ENCODE measurements around the gene RAB36. TPM values are rescaled to one million over a fixed set of nuclear protein-coding genes. Genes with fewer than 3 reads are reported as not detected.
A peak's percentile ranks its signal among the peaks of the same experiment; 100 is the strongest.

Gene RAB36
- total and polyA plus RNA-seq, 5 experiments from 2014 or later: 0.66 to 2.0 (median 1.1) TPM

DNA sequence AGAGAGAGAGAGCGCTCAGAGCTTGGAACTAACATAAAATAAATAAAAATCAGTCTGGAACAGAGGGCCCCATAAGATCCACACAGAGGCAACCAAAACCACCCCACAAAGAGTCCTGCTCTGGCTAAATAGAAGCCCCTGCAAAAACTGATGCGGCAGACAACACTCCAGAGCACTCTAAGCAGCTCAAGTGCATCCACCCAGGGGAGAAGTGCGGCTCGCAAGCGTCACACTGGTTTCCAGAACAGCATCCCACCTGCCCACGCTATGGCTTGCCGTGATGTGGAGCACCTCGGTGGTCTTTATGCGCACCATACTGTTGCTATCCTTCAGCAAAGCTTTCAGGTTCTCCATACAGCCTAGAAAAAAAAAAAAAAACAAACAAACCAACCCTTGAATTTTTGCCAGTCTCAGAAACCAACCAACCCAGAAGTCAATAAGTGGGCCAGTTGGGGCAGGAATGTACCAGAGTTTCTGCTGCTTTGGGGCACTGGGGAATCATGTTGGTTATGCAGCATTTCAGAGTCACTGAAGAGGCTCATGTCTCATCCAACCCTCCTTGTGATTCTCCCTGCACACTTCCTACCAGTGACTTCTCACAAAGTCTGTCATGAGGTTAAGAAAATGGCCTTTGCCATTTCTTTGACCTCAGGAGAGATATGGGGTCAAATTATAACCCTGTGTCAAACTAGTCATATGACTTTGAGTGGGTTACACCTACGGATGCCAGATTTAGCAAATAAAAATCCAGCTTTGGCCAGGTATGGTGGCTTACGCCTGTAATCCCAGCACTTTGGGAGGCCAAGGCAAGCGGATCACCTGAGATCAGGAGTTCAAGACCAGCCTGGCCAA, 6.5 kb upstream of the RAB36 start:
- Mint-ChIP-seq H3K4me3 (peak overlapping the region in 8 of 10 donors; percentile 64 to 85 (median 76)), H3K9me3 (no peaks in the 10 kb centered on the region), H3K36me3 (no peaks in the 10 kb centered on the region), H3K27me3 (no peaks in the 10 kb centered on the region), H3K4me1 (peaks cover 18 to 80% (median 59%) of the 10 kb centered on the region in 4 donors), H3K27ac (peak overlapping the region; percentile 93 to 98 (median 96))
- DNase-seq (no peak), ATAC-seq (no peak)
- POLR2A ChIA-PET: interaction anchor here (0.5 to 2.8 kb wide), 9 partner anchors 8 to 756 kb away, joined by 3 to 12 read pairs (median 3); no protein-coding TSS in a partner anchor

DNA sequence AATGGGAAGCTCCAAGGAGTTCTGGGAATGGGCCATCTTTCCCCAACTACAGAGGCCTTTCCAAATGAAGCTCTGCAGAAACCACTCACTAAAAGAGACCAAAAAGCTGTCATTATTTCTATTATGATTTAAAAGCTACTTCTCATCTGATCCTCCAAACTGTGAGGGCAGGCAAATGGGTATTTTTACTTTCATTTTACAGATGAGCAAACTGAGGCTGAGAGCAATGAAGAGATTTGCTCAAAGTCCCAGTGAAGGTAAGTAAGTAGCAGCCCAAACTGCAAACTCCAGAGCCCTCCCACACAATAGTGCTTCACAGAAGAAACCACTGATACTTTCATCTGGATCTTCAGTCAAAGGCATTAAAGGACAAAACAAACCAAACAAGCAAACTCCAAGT, 4.9 kb upstream of the RAB36 start:
- Mint-ChIP-seq H3K9me3 (no peaks in the 10 kb centered on the region), H3K27ac (peak overlapping the region; percentile 17 to 99 (median 96)), H3K4me3 (peak overlapping the region in 1 of 10 donors; percentile 18), H3K4me1 (peaks cover 19 to 92% (median 74%) of the 10 kb centered on the region in 4 donors), H3K27me3 (no peaks in the 10 kb centered on the region), H3K36me3 (no peaks in the 10 kb centered on the region)
- POLR2A ChIA-PET: interaction anchor here (0.7 to 2.8 kb wide), 5 partner anchors 21 to 387 kb away, joined by 3 to 12 read pairs (median 5); no protein-coding TSS in a partner anchor
- DNase-seq (no peak), ATAC-seq (no peak)

DNA sequence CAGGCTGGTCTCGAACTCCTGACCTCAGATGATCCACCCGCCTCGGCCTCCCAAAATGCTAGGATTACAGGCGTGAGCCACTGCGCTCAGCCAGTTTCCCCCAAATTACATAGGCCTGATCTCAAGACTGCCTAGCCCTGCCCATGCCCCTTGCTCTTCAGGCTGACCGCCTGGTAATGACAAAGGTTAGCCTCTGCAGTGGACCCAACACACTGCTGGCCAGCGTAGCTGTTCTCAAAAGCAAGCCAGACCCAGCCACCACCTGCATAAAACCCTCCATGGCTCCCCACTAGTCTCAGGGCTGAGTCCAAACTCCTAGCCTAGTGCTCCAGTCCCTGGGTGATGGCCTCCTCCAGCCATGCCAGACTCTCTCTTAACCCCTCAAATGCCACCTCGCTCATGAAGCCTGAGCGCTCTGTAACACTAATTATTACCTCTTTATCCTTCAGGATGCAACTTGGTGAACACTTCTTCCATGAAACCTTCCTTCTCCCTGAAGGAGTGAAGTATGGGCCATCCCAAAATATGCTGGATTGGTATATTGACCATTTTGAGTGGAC, 2.7 kb upstream of the RAB36 start:
- peak overlapping the region; percentile 90 to 99 (median 98) for H3K27ac Mint-ChIP-seq
- POLR2A ChIA-PET: interaction anchor here (1.0 to 2.0 kb wide), 3 partner anchors 10 to 38 kb away, joined by 4 to 6 read pairs (median 5); partner anchors contain the start of gene BCR
- H3K27me3 Mint-ChIP-seq: no peaks in the 10 kb centered on the region
- H3K9me3 Mint-ChIP-seq: no peaks in the 10 kb centered on the region
- DNase-seq (no peak), ATAC-seq (no peak)
- H3K4me1 Mint-ChIP-seq: peaks cover 22 to 79% (median 68%) of the 10 kb centered on the region in 4 donors
- no peaks in the 10 kb centered on the region for H3K36me3 Mint-ChIP-seq
- peak overlapping the region; percentile 76 to 86 (median 82) for H3K4me3 Mint-ChIP-seq

DNA sequence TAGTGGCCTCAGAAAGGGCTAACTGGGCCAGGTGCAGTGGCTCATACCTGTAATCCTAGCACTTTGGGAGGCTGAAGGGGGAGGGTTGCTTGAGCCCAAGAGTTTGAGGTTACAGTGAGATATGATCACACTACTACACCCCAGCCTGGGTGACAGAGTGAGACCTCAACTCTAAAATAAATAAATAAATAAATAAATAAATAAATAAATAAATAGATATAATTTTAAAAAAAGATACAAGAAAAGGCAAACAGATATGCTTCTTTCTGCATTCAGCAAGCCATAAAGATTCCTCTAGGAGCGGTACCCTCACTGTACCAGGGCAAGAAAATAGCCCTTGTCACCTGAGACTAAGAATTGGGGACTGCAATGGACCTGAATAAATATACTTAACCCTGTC, 2.2 kb upstream of the RAB36 start:
- POLR2A ChIA-PET: interaction anchor here (1.6 to 2.4 kb wide), 2 partner anchors 10 to 38 kb away, joined by 5 to 17 read pairs; partner anchors contain the start of gene BCR
- Mint-ChIP-seq H3K9me3 (no peaks in the 10 kb centered on the region), H3K4me1 (peaks cover 19 to 74% (median 64%) of the 10 kb centered on the region in 4 donors), H3K4me3 (peak overlapping the region in 7 of 10 donors; percentile 76 to 86 (median 81)), H3K27me3 (no peaks in the 10 kb centered on the region), H3K27ac (peak overlapping the region; percentile 77 to 99 (median 98)), H3K36me3 (no peaks in the 10 kb centered on the region)
- ATAC-seq: no peak
- DNase-seq: no peak

DNA sequence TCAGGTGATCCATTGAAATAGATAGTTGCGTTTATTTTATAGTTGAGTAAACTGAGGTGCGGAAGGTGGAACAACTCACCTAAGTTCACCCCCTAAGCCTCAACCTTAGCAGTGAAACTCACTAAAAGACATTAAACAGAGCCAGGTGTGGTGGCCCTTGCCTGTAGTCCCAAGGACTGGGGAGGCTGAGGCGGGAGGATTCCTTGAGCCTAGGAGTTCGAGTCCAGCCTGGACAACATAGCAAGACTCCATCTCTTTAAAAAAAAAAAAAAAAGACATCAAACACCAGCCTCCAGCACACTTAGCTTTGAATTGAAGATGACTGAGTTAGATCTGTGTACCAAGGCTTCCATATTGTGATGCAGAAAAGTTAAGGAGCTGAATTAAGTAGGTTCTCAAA, 845 bp upstream of the RAB36 start:
- H3K27me3 Mint-ChIP-seq: no peaks in the 10 kb centered on the region
- DNase-seq (no peak), ATAC-seq (no peak)
- peak overlapping the region; percentile 82 to 99 (median 96) for H3K27ac Mint-ChIP-seq
- H3K4me3 Mint-ChIP-seq: peak overlapping the region; percentile 29 to 86 (median 80)
- peaks cover 17 to 61% (median 53%) of the 10 kb centered on the region in 4 donors for H3K4me1 Mint-ChIP-seq
- H3K36me3 Mint-ChIP-seq: no peaks in the 10 kb centered on the region
- no peaks in the 10 kb centered on the region for H3K9me3 Mint-ChIP-seq
- POLR2A ChIA-PET: interaction anchor here (0.7 to 2.4 kb wide), 6 partner anchors 9 to 75 kb away, joined by 3 to 17 read pairs (median 4); partner anchors contain the start of gene GNAZ

DNA sequence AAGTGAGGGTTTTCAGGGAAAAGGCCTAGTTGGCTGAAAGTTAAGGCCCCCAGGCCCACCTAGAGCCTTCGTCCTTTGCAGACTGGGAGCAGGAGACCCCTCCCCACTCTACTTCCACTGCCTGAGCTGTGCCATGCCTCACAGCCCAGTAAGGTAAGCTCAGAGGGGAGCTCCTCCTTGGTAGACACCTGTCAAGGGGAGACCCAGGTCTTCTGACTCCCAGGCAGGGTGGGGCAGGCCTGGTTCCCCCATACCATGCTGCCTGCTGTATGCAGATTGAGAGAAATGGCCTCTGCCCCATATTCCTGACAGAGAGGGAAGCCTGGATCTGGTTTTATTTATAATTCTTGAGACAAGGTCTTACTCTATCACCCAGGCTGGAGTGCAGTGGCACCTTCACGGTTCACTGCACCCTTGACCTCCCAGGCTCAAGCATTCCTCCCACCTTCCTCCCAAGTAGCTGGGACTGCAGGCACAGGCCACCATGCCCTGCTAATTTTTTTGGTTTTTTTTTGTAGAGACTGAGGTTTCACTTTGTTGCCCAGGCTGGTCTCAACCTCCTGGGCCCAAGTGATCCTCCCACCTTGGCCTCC, 697 bp downstream of the RAB36 start:
- POLR2A ChIA-PET: interaction anchor here (1.2 to 2.4 kb wide), 3 partner anchors 7 to 13 kb away, joined by 3 to 17 read pairs (median 5); no protein-coding TSS in a partner anchor

DNA sequence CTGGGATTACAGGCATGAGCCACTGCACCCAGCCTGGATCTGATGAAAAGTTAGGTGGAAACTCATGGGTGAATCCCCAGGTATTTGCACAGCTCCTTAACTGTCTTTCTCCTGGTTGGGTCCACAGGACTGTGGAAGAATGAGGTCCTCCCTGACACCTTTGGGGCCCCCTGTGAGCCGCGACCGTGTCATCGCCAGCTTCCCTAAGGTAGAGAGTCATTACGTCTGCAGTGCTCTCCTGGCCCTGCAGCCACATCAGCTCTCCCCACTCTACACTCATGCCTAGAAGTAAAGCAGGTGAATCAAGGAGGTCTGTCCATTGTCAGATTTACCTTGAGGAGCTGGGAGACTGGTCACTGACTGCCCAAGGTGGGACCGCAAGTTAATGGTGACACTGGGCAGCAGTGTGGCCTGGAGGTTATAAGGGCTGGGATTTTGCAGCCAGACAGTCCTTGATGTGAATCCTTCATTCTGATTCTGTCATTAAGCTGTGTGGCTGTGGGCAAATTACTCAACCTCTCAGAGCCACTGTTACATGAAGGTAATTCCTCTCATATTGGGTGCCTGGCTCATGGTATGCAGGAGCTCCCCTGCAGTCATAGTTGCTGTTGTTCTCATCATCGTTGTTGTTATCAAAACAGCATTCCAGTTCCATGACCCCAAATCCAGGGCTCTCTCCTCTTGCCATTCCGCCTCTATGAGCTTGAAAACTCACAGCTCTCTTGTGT, 1.4 kb downstream of the RAB36 start:
- H3K4me3 Mint-ChIP-seq: peak overlapping the region in 6 of 10 donors; percentile 30 to 71 (median 36)

More for the DNA sequence above, 697 bp downstream of the RAB36 start:
- Mint-ChIP-seq H3K36me3 (peaks cover 0 to 4% (median 0%) of the 10 kb centered on the region in 3 donors), H3K4me1 (peaks cover 21 to 53% (median 47%) of the 10 kb centered on the region in 4 donors), H3K9me3 (no peaks in the 10 kb centered on the region), H3K4me3 (peak overlapping the region; percentile 69 to 90 (median 82)), H3K27me3 (no peaks in the 10 kb centered on the region), H3K27ac (peak overlapping the region; percentile 82 to 99 (median 96))
- ATAC-seq (no peak), DNase-seq (peak in 1 of 10 donors; percentile 6)

DNA sequence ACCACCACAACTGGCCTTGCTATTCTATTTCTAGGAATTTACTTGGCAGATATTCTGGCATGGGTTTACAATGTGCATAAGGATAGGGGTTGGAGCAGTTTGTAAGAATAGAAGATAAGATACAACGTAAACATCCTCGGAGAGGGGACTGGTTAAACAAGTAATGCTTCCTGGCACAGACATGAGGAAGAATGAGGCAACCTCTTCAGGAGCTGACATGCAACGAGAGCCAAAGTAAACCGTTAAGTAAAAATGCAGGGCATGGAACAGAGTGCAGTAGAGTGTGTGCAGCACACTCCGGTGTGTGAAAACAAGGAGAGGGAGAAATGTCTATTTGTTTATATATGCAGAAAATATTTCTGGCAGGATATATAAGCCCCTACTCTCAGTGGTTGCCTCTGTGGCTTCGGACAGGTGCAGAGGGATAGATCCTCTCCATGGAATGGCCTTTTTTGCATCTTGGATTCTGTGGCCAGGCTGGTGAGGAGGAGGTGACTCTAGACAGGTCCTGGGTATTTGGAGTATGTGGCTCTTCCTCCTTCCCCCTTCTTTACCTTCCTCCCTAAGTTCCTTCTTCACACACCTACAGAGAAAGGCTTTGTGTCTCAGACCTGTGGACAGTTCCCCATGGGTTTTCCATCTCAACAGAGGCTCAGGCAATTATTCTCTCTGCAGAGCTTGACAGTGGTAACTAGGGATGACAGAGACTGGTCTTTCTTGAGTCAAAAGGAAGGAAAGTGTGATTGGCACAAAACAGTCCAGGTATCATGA, 2.5 kb downstream of the RAB36 start:
- Mint-ChIP-seq H3K4me1 (peaks cover 15 to 40% (median 34%) of the 10 kb centered on the region in 4 donors), H3K4me3 (peak overlapping the region in 1 of 10 donors; percentile 16), H3K27me3 (no peaks in the 10 kb centered on the region), H3K27ac (peak overlapping the region; percentile 8 to 98 (median 46)), H3K36me3 (peaks cover 0 to 4% (median 0%) of the 10 kb centered on the region in 3 donors), H3K9me3 (no peaks in the 10 kb centered on the region)
- DNase-seq (no peak), ATAC-seq (no peak)
- POLR2A ChIA-PET: no interaction called here

More for the DNA sequence above, 1.4 kb downstream of the RAB36 start:
- H3K4me1 Mint-ChIP-seq: peaks cover 19 to 48% (median 40%) of the 10 kb centered on the region in 4 donors
- no peak for ATAC-seq
- H3K9me3 Mint-ChIP-seq: no peaks in the 10 kb centered on the region
- POLR2A ChIA-PET: interaction anchor here (1.2 to 1.4 kb wide), 2 partner anchors 9 to 14 kb away, joined by 3 to 5 read pairs; no protein-coding TSS in a partner anchor
- DNase-seq: no peak
- peaks cover 0 to 4% (median 0%) of the 10 kb centered on the region in 3 donors for H3K36me3 Mint-ChIP-seq
- H3K27me3 Mint-ChIP-seq: no peaks in the 10 kb centered on the region
- peak overlapping the region; percentile 82 to 99 (median 96) for H3K27ac Mint-ChIP-seq

DNA sequence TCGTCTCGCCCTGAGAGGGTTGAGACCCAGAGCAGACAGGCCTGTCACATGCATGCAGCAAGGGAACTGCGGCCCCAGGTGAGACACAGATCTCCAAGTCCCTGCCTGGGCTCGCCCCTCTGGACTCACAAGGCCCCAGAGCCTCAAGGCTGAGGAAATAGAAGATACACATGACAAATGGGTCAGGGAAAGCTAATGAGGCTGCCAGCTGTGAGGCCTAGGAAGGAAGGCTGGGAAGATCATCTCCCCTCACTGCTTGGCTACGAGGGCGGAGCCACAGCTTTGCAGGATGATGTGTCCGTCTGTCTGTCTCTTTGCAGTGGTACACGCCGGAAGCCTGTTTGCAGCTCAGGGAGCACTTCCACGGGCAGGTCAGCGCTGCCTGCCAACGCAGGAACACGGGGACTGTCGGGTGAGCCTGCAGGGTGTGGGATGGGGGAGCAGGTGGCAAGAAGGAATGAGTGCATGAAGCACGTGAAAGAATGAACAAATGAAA, 4.5 kb downstream of the RAB36 start:
- Mint-ChIP-seq H3K4me3 (no peak overlapping the region), H3K27me3 (no peaks in the 10 kb centered on the region), H3K9me3 (no peaks in the 10 kb centered on the region), H3K27ac (peak overlapping the region in 4 of 10 donors; percentile 28 to 61 (median 45)), H3K36me3 (peaks cover 0 to 4% (median 0%) of the 10 kb centered on the region in 3 donors), H3K4me1 (peaks cover 14 to 38% (median 33%) of the 10 kb centered on the region in 4 donors)
- ATAC-seq: no peak
- POLR2A ChIA-PET: no interaction called here
- no peak for DNase-seq

DNA sequence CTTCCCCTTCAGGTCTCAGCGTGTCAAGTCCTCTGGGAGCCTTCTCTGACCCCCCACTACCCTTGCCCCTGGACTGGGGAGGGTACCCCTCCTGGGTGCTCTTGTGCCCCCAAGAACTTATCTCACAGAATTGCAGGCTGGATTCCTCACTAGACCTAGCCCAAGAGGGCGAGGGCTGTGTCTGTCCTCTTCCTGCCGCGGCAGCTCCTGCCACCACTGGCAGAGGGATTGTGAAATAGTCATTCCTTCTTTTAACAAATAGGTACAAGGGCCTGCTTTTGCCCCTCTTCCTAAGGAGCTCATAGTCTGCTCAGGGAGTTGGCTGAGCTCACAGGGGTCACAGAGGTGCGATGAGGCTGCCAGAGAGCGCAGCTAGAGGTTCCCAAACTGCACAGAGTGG, 5.5 kb downstream of the RAB36 start:
- Mint-ChIP-seq H3K27ac (peak overlapping the region in 5 of 10 donors; percentile 2 to 86 (median 59)), H3K4me3 (peak overlapping the region in 1 of 10 donors; percentile 10), H3K27me3 (no peaks in the 10 kb centered on the region), H3K36me3 (peaks cover 0 to 4% (median 0%) of the 10 kb centered on the region in 3 donors), H3K4me1 (peaks cover 13 to 34% (median 25%) of the 10 kb centered on the region in 4 donors), H3K9me3 (no peaks in the 10 kb centered on the region)
- POLR2A ChIA-PET: no interaction called here
- ATAC-seq (no peak), DNase-seq (no peak)

DNA sequence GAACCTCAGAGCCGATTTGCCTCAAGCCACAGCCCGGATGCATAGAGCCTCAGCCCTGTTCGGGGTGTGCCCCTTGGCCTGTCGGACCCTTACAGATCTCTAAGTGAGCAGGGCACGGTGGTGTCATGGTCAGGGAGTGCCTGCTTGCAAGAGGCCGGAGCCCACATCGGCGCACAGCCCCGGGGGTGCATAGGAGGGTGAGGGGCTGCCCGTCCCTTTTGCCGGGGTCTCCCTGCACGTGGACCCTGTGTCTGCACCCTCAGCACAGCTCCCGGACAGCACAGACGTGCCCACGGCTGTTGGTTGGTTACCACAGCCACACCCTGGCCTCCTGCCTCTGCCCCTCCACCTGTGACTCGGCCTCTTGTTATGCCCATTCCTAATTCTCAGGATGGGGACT, 6.5 kb downstream of the RAB36 start:
- peaks cover 13 to 32% (median 21%) of the 10 kb centered on the region in 4 donors for H3K4me1 Mint-ChIP-seq
- POLR2A ChIA-PET: interaction anchor here (1.5 kb wide), 1 partner anchor 10 kb away, joined by 6 read pairs; the partner anchor contains the start of gene RSPH14

More for the DNA sequence above, 6.5 kb downstream of the RAB36 start:
- Mint-ChIP-seq H3K9me3 (no peaks in the 10 kb centered on the region), H3K27ac (no peak overlapping the region), H3K36me3 (peaks cover 0 to 4% (median 0%) of the 10 kb centered on the region in 3 donors), H3K4me3 (no peak overlapping the region), H3K27me3 (no peaks in the 10 kb centered on the region)
- DNase-seq (no peak), ATAC-seq (no peak)

All from naive thymus-derived CD8-positive, alpha-beta T cell (primary cell).